ENCODE data around the gene CUTC.
A peak's percentile ranks its signal among the peaks of the same experiment; 100 is the strongest.
"Not testable (repeated sequence)": the region's sequence is repeated elsewhere in the genome, so short reads cannot be mapped to it uniquely, and the experiment has no call there.

Gene CUTC

GRCh38 chr10:99732033-99732842 is at the start of gene CUTC, which contains the start of gene COX15:
Gene CUTC, plus strand, starts transcription at chr10:99732234. Its CDS starts 115 bp downstream, at chr10:99732349.
Gene COX15, minus strand, starts transcription at chr10:99732127. Its CDS starts 78 bp downstream, at chr10:99732049.
- FAIRE-seq: peak; percentile 95

GRCh38 chr10:99682752-99683151 is 49.3 kb upstream of the CUTC start:
- FAIRE-seq: no peak

- no peak for FAIRE-seq
Measured at GRCh38 chr10:99685597-99685967, 46.5 kb upstream of the CUTC start.

GRCh38 chr10:99689461-99689860 is 42.6 kb upstream of the CUTC start:
- FAIRE-seq: no peak

GRCh38 chr10:99693933-99694583 is 38.0 kb upstream of the CUTC start:
- no peak for FAIRE-seq

- FAIRE-seq: no peak
Measured at GRCh38 chr10:99695761-99696160, 36.3 kb upstream of the CUTC start.

GRCh38 chr10:99698504-99699080 is 33.4 kb upstream of the CUTC start:
- FAIRE-seq: no peak

GRCh38 chr10:99700649-99701048 is 31.4 kb upstream of the CUTC start:
- FAIRE-seq: no peak

- no peak for FAIRE-seq
Measured at GRCh38 chr10:99708428-99709012, 23.5 kb upstream of the CUTC start.

- FAIRE-seq: no peak
Measured at GRCh38 chr10:99709480-99710229, 22.4 kb upstream of the CUTC start.

GRCh38 chr10:99711129-99711719 is 20.8 kb upstream of the CUTC start:
- FAIRE-seq: peak; percentile 93

GRCh38 chr10:99714446-99714845 is 17.6 kb upstream of the CUTC start:
- FAIRE-seq: no peak

- no peak for FAIRE-seq
Measured at GRCh38 chr10:99720387-99720786, 11.6 kb upstream of the CUTC start.

GRCh38 chr10:99730026-99730425 is 2.0 kb upstream of the CUTC start:
- FAIRE-seq: no peak

GRCh38 chr10:99731306-99732032 is 565 bp upstream of the CUTC start:
- no peak for FAIRE-seq

- no peak for FAIRE-seq
Measured at GRCh38 chr10:99733366-99733765, 1.3 kb downstream of the CUTC start.

GRCh38 chr10:99734111-99734510 is 2.1 kb downstream of the CUTC start:
- FAIRE-seq: not testable (repeated sequence)

- FAIRE-seq: peak; percentile 47
Measured at GRCh38 chr10:99740260-99740659, 8.2 kb downstream of the CUTC start.

- no peak for FAIRE-seq
Measured at GRCh38 chr10:99740933-99741559, 9.0 kb downstream of the CUTC start.

GRCh38 chr10:99742254-99742653 is 10.2 kb downstream of the CUTC start:
- FAIRE-seq: no peak

GRCh38 chr10:99742701-99743100 is 10.7 kb downstream of the CUTC start:
- FAIRE-seq: no peak

Measured in G401.6 (cell line).